ENCODE measurements around the gene ADARB2. TPM values are rescaled to one million over a fixed set of nuclear protein-coding genes. Genes with fewer than 3 reads are reported as not detected.

Gene ADARB2
- total and polyA plus RNA-seq, 2 experiments from 2014 or later = not detected

GRCh38 chr10:1169981-1170866 is 567.1 kb downstream of the ADARB2 start:
- H3K9ac ChIP-seq = no peak overlapping the region
- no peaks in the 10 kb centered on the region for H3K36me3 ChIP-seq (ENCODE audit: low read depth)
- 18 to 20% methylated on average over 22 of the region's 22 CpGs for WGBS, 2 experiments (ENCODE audit: low coverage in 1 of 2, low lambda C conversion rate in 2 of 2, missing lambda C conversion rate in 2 of 2)
- no peak overlapping the region for H3K4me2 ChIP-seq (ENCODE audit: unreplicated experiment)
- no peaks in the 10 kb centered on the region for H3K4me1 ChIP-seq (ENCODE audit: insufficient read depth)
- no peaks in the 10 kb centered on the region for H3K9me2 ChIP-seq (ENCODE audit: insufficient read depth)
- in situ Hi-C loops (cut with MboI) = no loop called here
- H2AFZ ChIP-seq = no peak overlapping the region
- no peak for DNase-seq
- no peaks in the 10 kb centered on the region for H3K9me3 ChIP-seq (ENCODE audit: low read depth)
- no peaks in the 10 kb centered on the region for H4K20me1 ChIP-seq (ENCODE audit: insufficient read depth)
- H3K79me2 ChIP-seq (ENCODE audit: insufficient read depth) = no peaks in the 10 kb centered on the region
- no peaks in the 10 kb centered on the region; the same call in 1 of the 2 replicates for H3K27me3 ChIP-seq (replicated peaks; ENCODE audit: insufficient read depth)
- no peak overlapping the region for H3K27ac ChIP-seq
- no peak for TF ChIP-seq EZH2 (IDR thresholded peaks at IDR 0.05; ENCODE audit: insufficient read depth, poor library complexity, severe bottlenecking)
- no peak for TF ChIP-seq EZH2phosphoT487 (IDR thresholded peaks at IDR 0.05; ENCODE audit: insufficient read depth, low read depth)
- H3K4me3 ChIP-seq = no peak overlapping the region
- no peaks in the 10 kb centered on the region for H3F3A ChIP-seq (ENCODE audit: insufficient read depth)

GRCh38 chr10:1169186-1169885 is 568.0 kb downstream of the ADARB2 start:
- Histone ChIP-seq H3K36me3 (ENCODE audit: low read depth) (no peaks in the 10 kb centered on the region), H3K4me2 (ENCODE audit: unreplicated experiment) (no peak overlapping the region), H3K9me2 (ENCODE audit: insufficient read depth) (no peaks in the 10 kb centered on the region), H3K9me3 (ENCODE audit: low read depth) (no peaks in the 10 kb centered on the region), H3K27ac (no peak overlapping the region), H3K4me3 (no peak overlapping the region), H4K20me1 (ENCODE audit: insufficient read depth) (no peaks in the 10 kb centered on the region), H3K9ac (no peak overlapping the region), H3F3A (ENCODE audit: insufficient read depth) (no peaks in the 10 kb centered on the region), H3K79me2 (ENCODE audit: insufficient read depth) (no peaks in the 10 kb centered on the region), H3K27me3 (replicated peaks; ENCODE audit: insufficient read depth) (no peaks in the 10 kb centered on the region; the same call in 1 of the 2 replicates), H2AFZ (no peak overlapping the region), H3K4me1 (ENCODE audit: insufficient read depth) (no peaks in the 10 kb centered on the region)
- WGBS, 2 experiments (ENCODE audit: low coverage in 1 of 2, low lambda C conversion rate in 2 of 2, missing lambda C conversion rate in 2 of 2) = 32 to 36% methylated on average over 20 to 23 of the region's 23 CpGs
- in situ Hi-C loops (cut with MboI) = no loop called here
- TF ChIP-seq EZH2phosphoT487 (IDR thresholded peaks at IDR 0.05; ENCODE audit: insufficient read depth, low read depth) = no peak
- TF ChIP-seq EZH2 (IDR thresholded peaks at IDR 0.05; ENCODE audit: insufficient read depth, poor library complexity, severe bottlenecking) = no peak
- no peak for DNase-seq

GRCh38 chr10:1168763-1169162 is 568.6 kb downstream of the ADARB2 start:
- Histone ChIP-seq H3K27me3 (replicated peaks; ENCODE audit: insufficient read depth) (no peaks in the 10 kb centered on the region; the same call in 1 of the 2 replicates), H3K4me3 (no peak overlapping the region), H3K4me2 (ENCODE audit: unreplicated experiment) (no peak overlapping the region), H2AFZ (no peak overlapping the region), H4K20me1 (ENCODE audit: insufficient read depth) (no peaks in the 10 kb centered on the region), H3K36me3 (ENCODE audit: low read depth) (no peaks in the 10 kb centered on the region), H3K9me3 (ENCODE audit: low read depth) (no peaks in the 10 kb centered on the region), H3K4me1 (ENCODE audit: insufficient read depth) (no peaks in the 10 kb centered on the region), H3K9ac (no peak overlapping the region), H3K9me2 (ENCODE audit: insufficient read depth) (no peaks in the 10 kb centered on the region), H3K27ac (no peak overlapping the region), H3K79me2 (ENCODE audit: insufficient read depth) (no peaks in the 10 kb centered on the region), H3F3A (ENCODE audit: insufficient read depth) (no peaks in the 10 kb centered on the region)
- no peak for DNase-seq
- TF ChIP-seq EZH2 (IDR thresholded peaks at IDR 0.05; ENCODE audit: insufficient read depth, poor library complexity, severe bottlenecking) = no peak
- TF ChIP-seq EZH2phosphoT487 (IDR thresholded peaks at IDR 0.05; ENCODE audit: insufficient read depth, low read depth) = no peak
- in situ Hi-C loops (cut with MboI) = no loop called here
- WGBS, 2 experiments (ENCODE audit: low coverage in 1 of 2, low lambda C conversion rate in 2 of 2, missing lambda C conversion rate in 2 of 2) = 61 to 69% methylated on average over 13 of the region's 13 CpGs

GRCh38 chr10:1166828-1167275 is 570.5 kb downstream of the ADARB2 start:
- Histone ChIP-seq H3K27ac (no peak overlapping the region), H3K4me1 (ENCODE audit: insufficient read depth) (no peaks in the 10 kb centered on the region), H3K79me2 (ENCODE audit: insufficient read depth) (no peaks in the 10 kb centered on the region), H3F3A (ENCODE audit: insufficient read depth) (no peaks in the 10 kb centered on the region), H3K27me3 (replicated peaks; ENCODE audit: insufficient read depth) (no peaks in the 10 kb centered on the region), H3K4me2 (ENCODE audit: unreplicated experiment) (no peak overlapping the region), H3K36me3 (ENCODE audit: low read depth) (no peaks in the 10 kb centered on the region), H3K9me2 (ENCODE audit: insufficient read depth) (no peaks in the 10 kb centered on the region), H3K9ac (no peak overlapping the region), H2AFZ (no peak overlapping the region), H3K4me3 (no peak overlapping the region), H4K20me1 (ENCODE audit: insufficient read depth) (no peaks in the 10 kb centered on the region), H3K9me3 (ENCODE audit: low read depth) (no peaks in the 10 kb centered on the region)
- no peak for DNase-seq
- no peak for TF ChIP-seq EZH2 (IDR thresholded peaks at IDR 0.05; ENCODE audit: insufficient read depth, poor library complexity, severe bottlenecking)
- no peak for TF ChIP-seq EZH2phosphoT487 (IDR thresholded peaks at IDR 0.05; ENCODE audit: insufficient read depth, low read depth)
- in situ Hi-C loops (cut with MboI) = no loop called here
- WGBS, 2 experiments (ENCODE audit: low coverage in 1 of 2, low lambda C conversion rate in 2 of 2, missing lambda C conversion rate in 2 of 2) = 37 to 44% methylated on average over 9 of the region's 9 CpGs
